Kidney (tissue), 14 donors: ENCODE measurements around the gene FAM81A. TPM values are rescaled to one million over a fixed set of nuclear protein-coding genes. Genes with fewer than 3 reads are reported as not detected.

Experiments used
- DNase-seq, 5 donors: peaks; one replicate each; pipeline ENCODE4 v3.0.0-alpha.2; 2013 to 2020
- FAIRE-seq: peaks from 2 replicates; lab custom pipeline; 2012; peaks lifted over from hg19 to GRCh38; lab: Jason Lieb, UNC
- H3K27ac ChIP-seq, 2 donors: one replicate each; pipeline ENCODE4 v1.7.0; 2013; ENCODE audit warnings: low read depth in 2 of 2, low read length in 2 of 2, inconsistent platforms in 1 of 2
- H3K27me3 ChIP-seq: one replicate; pipeline ENCODE4 v1.7.1; 2013; ENCODE audit warnings: low read length, inconsistent platforms; ENCODE audit not compliant: control insufficient read depth, insufficient read depth
- H3K36me3 ChIP-seq, 3 donors: one replicate each; pipeline versions ENCODE4 v1.7.0 to v1.7.1; 2013; ENCODE audit warnings: low read length in 3 of 3, control low read depth in 1 of 3, inconsistent platforms in 1 of 3; ENCODE audit not compliant: insufficient read depth in 3 of 3, control insufficient read depth in 2 of 3
- H3K4me1 ChIP-seq, 3 donors: one replicate each; pipeline versions ENCODE4 v1.7.0 to v1.7.1; 2013; ENCODE audit warnings: low read length in 3 of 3, inconsistent platforms in 1 of 3, low read depth in 1 of 3; ENCODE audit not compliant: control insufficient read depth in 2 of 3, insufficient read depth in 2 of 3
- H3K4me3 ChIP-seq, 3 donors: one replicate each; pipeline versions ENCODE4 v1.7.0 to v1.8.1; 2013; ENCODE audit warnings: low read length in 3 of 3, control low read depth in 1 of 3, inconsistent platforms in 1 of 3
- H3K9ac ChIP-seq, 3 donors: one replicate each; pipeline versions ENCODE4 v1.7.0 to v1.7.1; 2013; ENCODE audit warnings: low read length in 3 of 3, control low read depth in 1 of 3, inconsistent platforms in 1 of 3
- H3K9me3 ChIP-seq, 3 donors: one replicate each; pipeline versions ENCODE4 v1.7.0 to v1.7.1; 2013; ENCODE audit warnings: low read length in 3 of 3, control low read depth in 1 of 3, inconsistent platforms in 1 of 3; ENCODE audit not compliant: control insufficient read depth in 2 of 3, insufficient read depth in 1 of 3
- intact Hi-C: fragments of 100-400 bp; cut with DNase I; formaldehyde crosslinking; loops from one replicate; pipeline ENCODE4 v1.11.1; 2022
- polyA plus RNA-seq: library from polyadenylated mRNA; stranded (reverse); fragments of 350-450 nt; fragmentation: Illumina TruSeq; extraction: RNeasy Lipid Tissue Mini Kit (QIAGEN cat#74804); gene quantifications from one replicate; pipeline ENCODE4 v1.2.3, GENCODE V29; 2014; ENCODE audit warnings: low read depth, low replicate concordance; ENCODE audit not compliant: insufficient read depth
- total RNA-seq: library from RNA; stranded (reverse); fragmentation: NEBNext Ultra II Directional; extraction: Animal tissue kit (Norgen Biotek cat#: 25700); gene quantifications from one replicate; pipeline ENCODE4 v1.2.1, GENCODE V29; 2021
- TF ChIP-seq, protein P1 (sequence below): IDR thresholded peaks from 3 replicates; pipeline ENCODE4 v1.5.1; 2012; ENCODE audit warnings: mild to moderate bottlenecking, moderate library complexity, borderline replicate concordance; ENCODE audit not compliant: insufficient read depth; ENCODE audit errors: extremely low read depth
- donor health status: control.
- donor health status: control.
- donor health status: control.
- donor health status: control.
- donor health status: control.
- donor health status: DM: yes; HTN: yes; CAD: no.
- donor health status: Normal renal cell carcinoma (clear cell type).

FAM81A gene
- total and polyA plus RNA-seq, 2 donors from 2014 or later, result 10.4 TPM

DNA sequence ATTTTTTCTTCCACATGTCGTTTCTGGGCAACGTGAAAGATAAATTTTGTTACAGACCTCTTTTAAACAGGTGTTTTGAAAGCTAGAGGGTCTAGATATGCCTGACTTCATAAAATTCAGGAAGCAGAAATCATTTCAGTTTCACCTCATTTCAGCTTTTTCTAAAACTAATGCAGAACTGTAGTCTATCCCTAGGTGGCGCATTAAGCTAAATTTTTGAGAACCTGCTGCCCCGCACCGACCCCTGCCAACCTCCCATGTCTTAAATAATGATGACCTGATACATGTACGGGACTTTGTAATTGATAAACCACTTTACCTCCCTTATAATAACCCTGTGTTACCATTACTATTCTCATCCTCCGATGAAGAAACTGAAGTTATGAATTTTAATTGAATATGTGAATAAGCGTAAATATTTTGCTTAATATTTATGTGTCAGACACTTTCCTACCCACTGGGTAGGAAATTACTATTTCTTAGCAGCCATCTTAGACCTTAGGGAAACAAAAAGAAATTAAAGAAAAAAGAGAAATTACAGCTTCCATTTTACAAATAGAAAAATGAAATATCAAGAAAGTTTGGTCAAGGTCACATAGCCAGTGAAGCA lies 94.9 kb downstream of the FAM81A start:
- no peak overlapping the region for H3K9ac ChIP-seq
- H3K27me3 ChIP-seq, result no peaks in the 10 kb centered on the region
- intact Hi-C loops, result no loop called here
- H3K4me1 ChIP-seq, result no peaks in the 10 kb centered on the region
- peak in 2 of 5 donors; percentile 51 to 61 for DNase-seq
- no peak overlapping the region for H3K4me3 ChIP-seq
- no peaks in the 10 kb centered on the region for H3K36me3 ChIP-seq
- TF ChIP-seq, protein P1, sequence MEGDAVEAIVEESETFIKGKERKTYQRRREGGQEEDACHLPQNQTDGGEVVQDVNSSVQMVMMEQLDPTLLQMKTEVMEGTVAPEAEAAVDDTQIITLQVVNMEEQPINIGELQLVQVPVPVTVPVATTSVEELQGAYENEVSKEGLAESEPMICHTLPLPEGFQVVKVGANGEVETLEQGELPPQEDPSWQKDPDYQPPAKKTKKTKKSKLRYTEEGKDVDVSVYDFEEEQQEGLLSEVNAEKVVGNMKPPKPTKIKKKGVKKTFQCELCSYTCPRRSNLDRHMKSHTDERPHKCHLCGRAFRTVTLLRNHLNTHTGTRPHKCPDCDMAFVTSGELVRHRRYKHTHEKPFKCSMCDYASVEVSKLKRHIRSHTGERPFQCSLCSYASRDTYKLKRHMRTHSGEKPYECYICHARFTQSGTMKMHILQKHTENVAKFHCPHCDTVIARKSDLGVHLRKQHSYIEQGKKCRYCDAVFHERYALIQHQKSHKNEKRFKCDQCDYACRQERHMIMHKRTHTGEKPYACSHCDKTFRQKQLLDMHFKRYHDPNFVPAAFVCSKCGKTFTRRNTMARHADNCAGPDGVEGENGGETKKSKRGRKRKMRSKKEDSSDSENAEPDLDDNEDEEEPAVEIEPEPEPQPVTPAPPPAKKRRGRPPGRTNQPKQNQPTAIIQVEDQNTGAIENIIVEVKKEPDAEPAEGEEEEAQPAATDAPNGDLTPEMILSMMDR, result peak; percentile 64
- no peaks in the 10 kb centered on the region for H3K9me3 ChIP-seq
- FAIRE-seq, result peak; percentile 13
- no peak overlapping the region for H3K27ac ChIP-seq

GRCh38 chr15:59536553-59536952 lies 98.6 kb downstream of the FAM81A start:
- H3K4me3 ChIP-seq, result no peak overlapping the region
- intact Hi-C loops, result no loop called here
- no peak for FAIRE-seq
- no peak overlapping the region for H3K9ac ChIP-seq
- H3K27ac ChIP-seq, result no peak overlapping the region
- H3K4me1 ChIP-seq, result no peaks in the 10 kb centered on the region
- no peaks in the 10 kb centered on the region for H3K36me3 ChIP-seq
- H3K9me3 ChIP-seq, result no peaks in the 10 kb centered on the region
- TF ChIP-seq, protein P1, result no peak
- H3K27me3 ChIP-seq, result no peaks in the 10 kb centered on the region
- DNase-seq, result no peak

DNA sequence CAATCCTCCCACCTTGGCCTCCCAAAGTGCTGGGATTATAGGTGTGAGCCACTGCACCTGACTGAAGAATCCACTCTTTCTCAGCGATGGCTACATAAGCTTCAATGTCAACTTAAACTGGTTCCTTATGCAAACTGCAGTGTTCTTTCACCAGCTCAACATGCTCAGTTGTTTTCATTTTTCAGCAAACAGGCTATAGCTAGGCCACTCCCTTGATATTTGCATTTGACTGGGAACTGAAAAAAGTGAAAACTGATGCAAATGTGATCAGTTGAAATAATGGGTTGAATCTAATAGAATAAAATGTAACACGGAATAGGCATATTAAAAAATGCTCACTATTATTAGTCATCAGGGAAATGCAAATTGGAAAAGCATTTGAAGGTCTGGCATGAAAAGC lies 99.4 kb downstream of the FAM81A start:
- no peak for DNase-seq
- intact Hi-C loops, result no loop called here
- TF ChIP-seq, protein P1, result no peak

GRCh38 chr15:59538494-59538893 lies 100.5 kb downstream of the FAM81A start:
- DNase-seq (no peak), FAIRE-seq (no peak)
- TF ChIP-seq, protein P1, result no peak
- H3K4me1 ChIP-seq, result no peaks in the 10 kb centered on the region
- H3K27me3 ChIP-seq, result no peaks in the 10 kb centered on the region
- intact Hi-C loops, result no loop called here
- no peaks in the 10 kb centered on the region for H3K36me3 ChIP-seq
- no peaks in the 10 kb centered on the region for H3K9me3 ChIP-seq
- no peak overlapping the region for H3K4me3 ChIP-seq
- no peak overlapping the region for H3K9ac ChIP-seq
- no peak overlapping the region for H3K27ac ChIP-seq

More for the DNA sequence above, 99.4 kb downstream of the FAM81A start:
- H3K9ac ChIP-seq, result no peak overlapping the region
- H3K4me3 ChIP-seq, result no peak overlapping the region
- H3K9me3 ChIP-seq, result no peaks in the 10 kb centered on the region
- no peaks in the 10 kb centered on the region for H3K36me3 ChIP-seq
- H3K27me3 ChIP-seq, result no peaks in the 10 kb centered on the region
- no peaks in the 10 kb centered on the region for H3K4me1 ChIP-seq
- no peak overlapping the region for H3K27ac ChIP-seq
- no peak for FAIRE-seq
